ENCODE measurements around the gene CD6.

CD6 gene

DNA sequence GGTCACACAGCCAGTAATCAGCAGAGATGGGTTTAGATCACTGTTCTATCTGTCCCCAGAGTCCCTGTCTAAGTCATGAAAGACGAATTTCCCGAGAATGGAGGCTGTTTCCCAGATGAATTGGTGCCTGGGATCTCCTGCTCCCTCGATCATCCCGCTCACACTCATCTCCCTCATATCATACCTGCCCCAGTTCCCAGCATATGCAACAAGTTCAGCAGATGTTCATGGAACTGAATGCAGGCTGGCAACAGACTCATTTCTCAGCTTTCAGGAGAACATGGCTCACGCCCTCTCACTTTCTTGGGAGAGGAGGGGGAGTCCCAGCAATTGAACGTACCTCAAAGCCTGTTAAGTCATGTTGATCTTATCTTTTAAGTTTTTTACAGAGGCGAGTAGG is 22.1 kb downstream of the CD6 start:
- no peaks in the 10 kb centered on the region for H3K4me1 ChIP-seq (ENCODE audit: insufficient read depth, low read length)
- no peak overlapping the region for H3K9ac ChIP-seq (ENCODE audit: low read depth, low read length)
- H3K36me3 ChIP-seq (ENCODE audit: insufficient read depth, low read length), result no peaks in the 10 kb centered on the region

DNA sequence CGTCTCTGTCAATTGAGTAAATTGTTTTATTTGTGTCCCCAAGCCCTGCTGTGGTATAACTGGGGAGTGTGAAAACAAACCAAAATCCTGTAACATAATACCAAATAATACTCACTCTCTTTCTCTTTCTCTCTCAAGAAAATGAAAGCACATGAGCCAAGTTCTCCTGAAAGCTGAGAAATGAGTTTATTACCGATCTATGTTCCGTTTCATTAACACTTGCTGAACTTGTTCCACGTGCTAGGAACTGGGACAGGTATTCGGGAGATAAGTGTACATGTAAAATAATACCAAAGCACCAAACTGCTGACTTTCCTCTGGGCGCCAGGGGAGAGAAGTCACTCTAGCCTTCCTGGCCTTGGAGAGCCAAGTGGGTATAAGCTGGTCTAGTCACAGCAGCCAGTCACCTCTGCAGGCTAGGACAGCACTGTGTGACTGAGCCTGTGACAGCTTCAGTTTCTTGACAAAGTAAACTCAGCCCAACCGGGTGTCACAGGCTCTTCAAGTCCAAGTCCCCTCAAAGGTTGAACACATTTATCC is 23.1 kb downstream of the CD6 start:
- Histone ChIP-seq H3K9ac (ENCODE audit: low read depth, low read length) (no peak overlapping the region), H3K9me3 (ENCODE audit: control insufficient read depth, insufficient read depth, low read length) (no peaks in the 10 kb centered on the region), H3K4me1 (ENCODE audit: insufficient read depth, low read length) (no peaks in the 10 kb centered on the region), H3K36me3 (ENCODE audit: insufficient read depth, low read length) (no peaks in the 10 kb centered on the region)

More for the DNA sequence above, 22.1 kb downstream of the CD6 start:
- no peaks in the 10 kb centered on the region for H3K9me3 ChIP-seq (ENCODE audit: control insufficient read depth, insufficient read depth, low read length)

DNA sequence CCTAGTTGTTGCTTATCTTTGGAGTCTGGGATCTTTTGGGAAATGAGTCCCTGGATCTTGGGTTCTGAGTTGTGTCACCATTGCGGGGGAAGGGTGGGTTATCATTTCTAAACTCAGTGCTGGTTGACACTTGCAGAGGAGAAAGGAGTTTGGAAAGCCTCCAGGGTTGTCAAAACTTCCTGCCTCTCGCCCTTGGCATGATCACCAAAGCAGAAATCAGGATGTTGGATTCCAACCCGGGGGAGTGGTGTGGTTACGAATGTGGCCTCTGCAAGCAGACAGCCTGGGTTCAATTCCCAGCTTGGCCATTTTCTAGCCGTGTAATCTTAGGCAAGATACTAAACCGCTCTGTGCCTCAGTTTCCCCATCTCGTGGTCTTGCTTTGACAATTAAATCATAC is 24.3 kb downstream of the CD6 start:
- Histone ChIP-seq H3K9ac (ENCODE audit: low read depth, low read length) (no peak overlapping the region), H3K4me1 (ENCODE audit: insufficient read depth, low read length) (no peaks in the 10 kb centered on the region), H3K36me3 (ENCODE audit: insufficient read depth, low read length) (no peaks in the 10 kb centered on the region), H3K9me3 (ENCODE audit: control insufficient read depth, insufficient read depth, low read length) (no peaks in the 10 kb centered on the region)

DNA sequence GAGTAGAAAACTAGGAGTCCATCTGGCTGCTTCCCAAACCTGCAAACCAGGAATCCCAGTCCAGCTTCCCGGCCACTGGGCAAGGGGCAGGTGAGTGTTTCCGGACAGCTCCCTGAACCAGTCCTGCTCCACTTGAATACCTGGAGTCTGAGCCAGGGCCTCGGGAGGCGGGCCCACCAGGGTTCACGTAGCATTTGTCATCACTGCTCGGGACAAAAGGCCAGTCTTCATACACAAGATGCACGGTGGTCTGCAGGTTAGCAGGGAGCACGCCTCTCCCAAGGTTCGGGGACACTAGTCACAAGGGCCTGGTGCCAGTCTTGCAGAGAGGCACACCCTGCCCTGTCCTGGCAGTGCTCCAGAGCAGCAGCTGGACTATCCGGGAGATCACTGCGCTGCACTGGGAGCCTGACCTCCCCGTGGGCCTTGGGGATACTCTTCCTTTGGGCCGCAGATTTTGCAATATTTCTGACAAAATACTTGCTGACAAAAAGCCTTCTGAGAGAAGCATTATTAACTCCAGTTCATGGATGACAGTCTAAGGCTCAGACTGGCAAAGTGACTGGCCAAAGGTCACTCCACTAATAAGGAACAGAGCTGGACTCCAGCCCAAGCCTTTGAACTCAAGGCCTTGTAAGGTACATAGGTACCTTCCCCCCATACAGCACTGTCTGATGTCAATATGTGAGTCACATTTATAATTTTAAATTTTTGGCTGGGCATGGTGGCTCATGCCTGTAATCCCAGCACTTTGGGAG is 25.1 kb downstream of the CD6 start:
- no peak overlapping the region for H3K9ac ChIP-seq (ENCODE audit: low read depth, low read length)
- H3K4me1 ChIP-seq (ENCODE audit: insufficient read depth, low read length), result no peaks in the 10 kb centered on the region
- H3K36me3 ChIP-seq (ENCODE audit: insufficient read depth, low read length), result no peaks in the 10 kb centered on the region
- H3K9me3 ChIP-seq (ENCODE audit: control insufficient read depth, insufficient read depth, low read length), result no peaks in the 10 kb centered on the region

DNA sequence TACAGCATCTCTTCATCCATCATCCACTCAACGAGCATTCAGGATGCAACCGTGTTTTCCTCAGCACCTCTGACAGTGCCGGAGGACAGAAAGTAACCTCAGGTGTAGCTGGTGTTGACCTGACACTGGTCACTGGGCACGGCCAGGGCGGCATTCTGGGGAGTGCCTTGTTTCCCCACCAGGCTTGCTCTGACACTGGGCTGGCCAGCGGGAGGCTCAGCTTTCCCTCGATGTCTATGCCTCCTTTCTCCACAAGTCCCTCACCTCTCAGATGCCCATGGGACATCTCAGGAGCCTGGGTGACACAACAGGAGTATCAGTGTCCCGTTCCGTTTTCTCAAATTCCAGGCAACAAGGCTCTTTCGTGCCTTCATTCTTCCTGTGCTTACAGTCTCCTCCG is 28.9 kb downstream of the CD6 start:
- no peak overlapping the region for H3K9ac ChIP-seq (ENCODE audit: low read depth, low read length)
- no peaks in the 10 kb centered on the region for H3K36me3 ChIP-seq (ENCODE audit: insufficient read depth, low read length)
- peaks cover 4% of the 10 kb centered on the region; the same call in 1 of the 2 replicates for H3K4me1 ChIP-seq (ENCODE audit: insufficient read depth, low read length)
- H3K9me3 ChIP-seq (ENCODE audit: control insufficient read depth, insufficient read depth, low read length), result no peaks in the 10 kb centered on the region

DNA sequence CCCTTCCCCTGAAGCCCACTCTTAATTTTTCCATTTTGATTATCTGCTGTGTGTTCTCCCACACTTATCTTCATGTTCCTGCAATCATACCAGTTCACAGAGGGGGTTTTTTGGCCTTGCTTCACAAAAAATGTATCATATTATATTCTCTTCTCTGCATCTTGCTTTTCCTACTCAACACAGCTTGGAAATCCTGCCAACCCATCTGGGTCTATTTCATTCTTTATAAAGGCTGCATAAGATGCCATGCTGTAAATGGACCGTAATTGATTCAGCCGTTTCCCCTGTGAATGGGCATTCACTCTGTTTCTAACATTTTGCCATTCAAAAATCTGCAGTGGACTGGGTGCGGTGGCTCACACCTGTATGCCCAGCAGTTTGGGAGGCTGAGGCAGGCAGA is 30.5 kb downstream of the CD6 start:
- Histone ChIP-seq H3K4me1 (ENCODE audit: insufficient read depth, low read length) (peaks cover 4% of the 10 kb centered on the region; the same call in 1 of the 2 replicates), H3K9me3 (ENCODE audit: control insufficient read depth, insufficient read depth, low read length) (no peaks in the 10 kb centered on the region), H3K9ac (ENCODE audit: low read depth, low read length) (no peak overlapping the region), H3K36me3 (ENCODE audit: insufficient read depth, low read length) (no peaks in the 10 kb centered on the region)

DNA sequence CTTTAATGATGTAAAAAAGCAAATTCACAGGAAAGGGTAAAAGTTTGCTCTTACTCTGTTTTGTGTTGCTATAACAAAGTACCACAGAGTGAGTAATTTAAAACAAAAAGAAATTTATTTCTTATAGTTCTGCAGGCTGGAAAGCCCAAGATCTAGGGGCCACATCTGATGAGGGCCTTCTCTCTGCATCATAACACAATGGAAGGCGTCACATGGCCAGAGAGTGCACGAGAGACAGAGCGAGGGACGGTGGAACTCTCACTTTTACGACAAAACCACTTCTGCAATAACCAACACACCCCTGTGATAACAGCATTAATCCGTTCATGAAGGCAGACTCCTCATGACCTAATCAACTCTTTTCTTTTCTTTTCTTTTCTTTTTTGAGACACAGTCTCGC is 31.1 kb downstream of the CD6 start:
- H3K9me3 ChIP-seq (ENCODE audit: control insufficient read depth, insufficient read depth, low read length), result no peaks in the 10 kb centered on the region
- peaks cover 4% of the 10 kb centered on the region; the same call in 1 of the 2 replicates for H3K4me1 ChIP-seq (ENCODE audit: insufficient read depth, low read length)
- H3K9ac ChIP-seq (ENCODE audit: low read depth, low read length), result no peak overlapping the region
- H3K36me3 ChIP-seq (ENCODE audit: insufficient read depth, low read length), result no peaks in the 10 kb centered on the region

DNA sequence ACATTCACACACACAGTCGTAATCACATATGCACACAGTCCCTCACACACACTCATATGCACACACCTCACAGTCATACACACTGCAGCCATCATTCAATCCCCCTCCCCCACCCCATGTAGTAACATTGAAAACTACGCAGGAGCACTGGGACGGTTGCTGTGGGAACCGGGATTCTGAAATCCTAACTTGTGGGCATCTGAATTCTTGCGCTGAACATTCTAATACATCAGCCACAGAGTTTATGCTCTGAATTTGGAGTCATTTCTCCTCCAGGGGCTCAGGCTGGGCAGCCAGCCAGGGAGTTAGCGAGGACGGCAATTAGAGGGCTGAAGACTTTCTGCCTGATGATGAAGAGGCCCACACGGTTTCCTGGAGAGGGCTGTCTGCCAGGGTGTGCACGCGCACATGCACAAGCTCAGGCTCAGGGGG is 32.7 kb downstream of the CD6 start:
- H3K4me1 ChIP-seq (ENCODE audit: insufficient read depth, low read length), result peaks cover 4% of the 10 kb centered on the region
- no peaks in the 10 kb centered on the region for H3K36me3 ChIP-seq (ENCODE audit: insufficient read depth, low read length)
- H3K9me3 ChIP-seq (ENCODE audit: control insufficient read depth, insufficient read depth, low read length), result no peaks in the 10 kb centered on the region
- no peak overlapping the region for H3K9ac ChIP-seq (ENCODE audit: low read depth, low read length)

DNA sequence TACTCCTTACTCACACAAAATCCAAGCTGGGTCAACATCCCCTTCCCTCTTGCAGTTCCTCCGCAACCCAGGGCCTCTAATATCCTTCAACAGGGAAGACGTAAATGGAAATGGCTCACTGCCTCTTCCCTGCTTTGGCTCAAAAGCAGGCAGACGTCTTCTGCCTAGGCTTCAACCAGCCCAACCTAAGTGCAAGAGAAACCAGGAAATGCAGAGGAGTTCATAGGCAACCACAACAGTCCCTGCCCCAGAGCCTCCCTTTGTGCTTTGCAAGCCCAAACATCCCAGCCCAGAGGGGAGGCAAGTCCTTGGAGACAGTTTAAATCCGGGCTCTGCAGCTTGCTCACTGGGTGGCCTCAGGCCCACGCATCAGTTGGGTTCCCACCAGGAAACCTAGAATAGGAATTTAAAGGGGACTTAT is 33.3 kb downstream of the CD6 start:
- Histone ChIP-seq H3K9ac (ENCODE audit: low read depth, low read length) (no peak overlapping the region), H3K4me1 (ENCODE audit: insufficient read depth, low read length) (peaks cover 4% of the 10 kb centered on the region), H3K36me3 (ENCODE audit: insufficient read depth, low read length) (no peaks in the 10 kb centered on the region), H3K9me3 (ENCODE audit: control insufficient read depth, insufficient read depth, low read length) (no peaks in the 10 kb centered on the region)

DNA sequence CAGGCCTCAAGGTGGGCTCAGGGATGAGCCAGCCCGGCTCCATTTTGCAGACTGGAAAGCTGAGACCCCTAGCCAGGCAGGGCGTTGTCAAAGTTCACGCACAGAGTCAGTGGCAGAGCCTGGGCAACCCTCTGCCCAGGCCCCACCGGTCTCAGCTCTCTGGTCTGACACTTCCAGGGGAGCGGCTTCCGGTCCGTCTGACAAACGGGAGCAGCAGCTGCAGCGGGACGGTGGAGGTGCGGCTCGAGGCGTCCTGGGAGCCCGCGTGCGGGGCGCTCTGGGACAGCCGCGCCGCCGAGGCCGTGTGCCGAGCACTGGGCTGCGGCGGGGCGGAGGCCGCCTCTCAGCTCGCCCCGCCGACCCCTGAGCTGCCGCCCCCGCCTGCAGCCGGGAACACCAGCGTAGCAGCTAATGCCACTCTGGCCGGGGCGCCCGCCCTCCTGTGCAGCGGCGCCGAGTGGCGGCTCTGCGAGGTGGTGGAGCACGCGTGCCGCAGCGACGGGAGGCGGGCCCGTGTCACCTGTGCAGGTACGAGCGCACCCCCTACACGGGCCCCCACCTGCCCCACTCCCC is 36.0 kb downstream of the CD6 start:
- Histone ChIP-seq H3K4me1 (ENCODE audit: insufficient read depth, low read length) (peaks cover 4% of the 10 kb centered on the region), H3K9me3 (ENCODE audit: control insufficient read depth, insufficient read depth, low read length) (no peaks in the 10 kb centered on the region), H3K36me3 (ENCODE audit: insufficient read depth, low read length) (no peaks in the 10 kb centered on the region), H3K9ac (ENCODE audit: low read depth, low read length) (peak overlapping the region; percentile 41; the same call in 1 of the 2 replicates)

DNA sequence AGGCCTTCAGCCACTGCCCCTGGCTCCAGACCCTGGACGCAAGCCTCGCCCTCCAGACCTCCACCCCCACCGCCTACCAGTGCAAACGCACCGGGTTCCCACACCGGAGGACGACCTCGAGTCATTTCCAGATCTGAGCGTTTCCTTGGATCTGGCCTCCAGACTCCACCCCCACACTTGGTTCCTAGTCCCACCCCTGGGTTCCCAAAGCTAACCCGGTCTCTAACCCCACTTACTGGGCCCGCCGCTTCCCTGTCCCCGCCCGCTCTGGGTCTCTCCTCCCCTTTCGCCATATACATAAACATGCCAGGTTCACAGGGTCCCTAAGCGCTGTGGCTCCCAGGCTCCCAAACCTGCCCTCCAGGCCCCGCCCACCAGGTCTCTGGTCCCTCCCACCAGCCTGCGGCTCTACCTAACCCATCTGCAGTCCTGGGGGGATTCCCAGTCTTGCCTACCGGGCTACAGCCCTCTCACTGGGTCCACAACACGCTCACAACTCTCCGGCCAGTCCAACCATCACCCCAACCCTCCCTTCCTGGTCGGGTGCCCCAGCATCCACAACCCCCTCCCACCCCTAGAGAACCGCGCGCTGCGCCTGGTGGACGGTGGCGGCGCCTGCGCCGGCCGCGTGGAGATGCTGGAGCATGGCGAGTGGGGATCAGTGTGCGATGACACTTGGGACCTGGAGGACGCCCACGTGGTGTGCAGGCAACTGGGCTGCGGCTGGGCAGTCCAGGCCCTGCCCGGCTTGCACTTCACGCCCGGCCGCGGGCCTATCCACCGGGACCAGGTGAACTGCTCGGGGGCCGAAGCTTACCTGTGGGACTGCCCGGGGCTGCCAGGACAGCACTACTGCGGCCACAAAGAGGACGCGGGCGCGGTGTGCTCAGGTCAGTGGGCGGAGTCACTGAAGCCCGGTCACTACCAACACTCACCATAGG is 36.7 kb downstream of the CD6 start:
- H3K4me1 ChIP-seq (ENCODE audit: insufficient read depth, low read length), result peaks cover 10% of the 10 kb centered on the region
- no peaks in the 10 kb centered on the region for H3K36me3 ChIP-seq (ENCODE audit: insufficient read depth, low read length)
- no peaks in the 10 kb centered on the region for H3K9me3 ChIP-seq (ENCODE audit: control insufficient read depth, insufficient read depth, low read length)
- peak overlapping the region; percentile 41; the same call in 1 of the 2 replicates for H3K9ac ChIP-seq (ENCODE audit: low read depth, low read length)

DNA sequence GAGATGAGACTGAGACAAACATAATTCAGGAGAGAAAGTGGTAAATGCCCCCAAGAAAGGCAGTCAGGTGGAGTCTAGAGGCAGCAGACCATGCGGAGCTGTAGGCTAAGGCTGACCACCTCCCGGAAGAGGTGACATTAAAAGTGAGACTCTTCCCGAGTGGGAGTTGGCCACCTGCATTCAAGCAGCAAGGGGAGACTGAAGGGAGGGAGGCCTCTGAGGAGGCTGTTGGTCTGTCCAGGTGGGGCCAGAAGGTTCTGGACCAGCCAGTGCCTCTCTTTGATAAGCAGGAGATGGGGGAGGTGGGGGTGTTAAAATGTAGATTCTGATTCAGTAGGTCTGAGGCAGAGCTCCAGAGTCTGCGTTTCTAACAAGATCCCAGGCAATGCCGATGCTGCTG is 37.5 kb downstream of the CD6 start:
- no peaks in the 10 kb centered on the region for H3K9me3 ChIP-seq (ENCODE audit: control insufficient read depth, insufficient read depth, low read length)
- H3K4me1 ChIP-seq (ENCODE audit: insufficient read depth, low read length), result peaks cover 10% of the 10 kb centered on the region
- H3K36me3 ChIP-seq (ENCODE audit: insufficient read depth, low read length), result no peaks in the 10 kb centered on the region
- H3K9ac ChIP-seq (ENCODE audit: low read depth, low read length), result no peak overlapping the region; the same call in 1 of the 2 replicates

DNA sequence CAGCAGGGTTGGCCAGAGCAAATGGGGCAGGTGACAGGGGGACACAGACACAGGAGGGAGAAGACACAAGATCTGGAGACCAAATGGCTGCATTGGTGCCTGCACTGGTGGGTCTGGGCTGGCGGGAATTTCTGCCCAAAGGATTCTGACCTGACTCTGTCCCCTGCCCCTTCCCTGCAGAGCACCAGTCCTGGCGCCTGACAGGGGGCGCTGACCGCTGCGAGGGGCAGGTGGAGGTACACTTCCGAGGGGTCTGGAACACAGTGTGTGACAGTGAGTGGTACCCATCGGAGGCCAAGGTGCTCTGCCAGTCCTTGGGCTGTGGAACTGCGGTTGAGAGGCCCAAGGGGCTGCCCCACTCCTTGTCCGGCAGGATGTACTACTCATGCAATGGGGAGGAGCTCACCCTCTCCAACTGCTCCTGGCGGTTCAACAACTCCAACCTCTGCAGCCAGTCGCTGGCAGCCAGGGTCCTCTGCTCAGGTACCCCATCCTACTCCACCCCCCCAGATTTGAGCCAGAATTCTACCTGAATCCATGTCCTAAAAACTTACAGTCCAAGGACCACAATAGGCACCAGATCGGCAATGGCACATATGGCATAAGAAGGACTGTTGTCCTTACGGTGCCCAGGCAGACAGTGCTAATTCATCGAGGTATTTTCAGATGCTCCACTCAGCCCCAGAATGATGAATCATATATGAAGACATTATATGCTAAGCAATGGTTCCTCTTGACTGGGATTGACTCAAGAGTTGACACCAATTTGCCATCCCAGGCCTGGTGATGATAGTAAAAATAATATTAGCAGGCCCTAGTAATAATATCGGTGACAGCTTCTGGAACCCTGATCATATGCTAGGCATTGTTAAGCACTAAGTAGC is 38.2 kb downstream of the CD6 start:
- Histone ChIP-seq H3K36me3 (ENCODE audit: insufficient read depth, low read length) (no peaks in the 10 kb centered on the region), H3K4me1 (ENCODE audit: insufficient read depth, low read length) (peaks cover 10% of the 10 kb centered on the region), H3K9me3 (ENCODE audit: control insufficient read depth, insufficient read depth, low read length) (no peaks in the 10 kb centered on the region), H3K9ac (ENCODE audit: low read depth, low read length) (no peak overlapping the region)
